ENCODE data around the gene HOXD9.

HOXD9 gene

DNA sequence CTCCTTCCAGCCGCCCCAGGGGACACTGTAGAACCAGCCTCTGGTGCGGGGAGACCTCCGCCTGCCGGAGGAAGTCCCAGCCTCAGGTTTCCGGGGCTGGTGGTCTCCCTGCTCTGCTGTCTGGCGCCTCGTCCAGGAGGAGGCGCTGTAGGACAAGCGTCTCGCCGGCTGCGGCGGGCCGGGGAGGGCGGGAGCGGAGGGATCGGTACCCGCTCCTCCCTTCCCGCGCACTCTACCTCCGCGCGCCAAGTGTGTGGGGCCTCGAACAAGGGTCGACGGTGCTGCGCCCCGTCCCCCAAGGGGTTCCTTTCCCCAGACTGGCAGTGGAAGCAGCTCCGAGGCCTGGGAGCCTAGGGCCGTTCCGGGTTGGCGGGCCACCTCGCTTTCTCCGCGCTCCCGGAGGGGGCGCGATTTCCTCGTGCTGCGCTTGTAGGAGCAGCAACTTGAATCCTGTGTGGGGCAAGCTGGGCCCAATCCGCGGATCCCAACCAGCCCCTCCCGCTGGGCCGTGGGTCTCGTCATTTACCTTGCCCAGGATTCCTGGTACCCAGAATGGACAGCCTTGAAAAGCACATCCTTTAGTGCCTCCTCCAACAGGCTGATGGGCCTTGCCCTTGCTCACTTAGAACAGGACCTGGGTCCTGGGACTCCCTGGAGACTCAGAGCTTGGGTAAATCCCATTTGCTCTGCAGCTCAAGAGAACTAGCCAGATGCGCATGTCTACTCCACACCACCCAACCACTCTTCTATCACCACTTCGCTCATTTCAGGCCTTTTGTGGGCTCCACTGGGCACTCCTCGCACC, 18.2 kb downstream of the HOXD9 start:
- peak; percentile 54 for DNase-seq

GRCh38 chr2:176142281-176142680, 19.8 kb downstream of the HOXD9 start:
- DNase-seq, result no peak

- no peak for DNase-seq
Observed at GRCh38 chr2:176145085-176145969, 22.8 kb downstream of the HOXD9 start.

DNA sequence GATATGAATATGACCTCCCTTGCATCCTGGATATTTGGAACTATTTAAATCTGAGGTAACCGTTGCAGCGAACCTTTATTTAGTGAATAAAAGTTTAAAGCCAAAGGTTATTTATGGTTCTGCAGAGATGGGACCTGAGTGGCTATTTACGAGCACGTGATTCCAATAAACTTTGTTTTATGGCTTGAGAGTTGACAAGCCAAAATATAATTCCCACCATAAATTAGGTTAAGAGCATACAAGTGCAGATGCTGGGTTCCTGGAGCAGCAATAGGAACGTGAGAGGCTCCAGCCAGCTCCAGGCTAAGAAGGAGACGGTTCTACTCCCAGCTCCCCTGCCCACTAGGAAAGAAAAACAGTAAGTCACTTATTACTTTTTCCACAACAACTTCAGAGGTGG, 23.6 kb downstream of the HOXD9 start:
- DNase-seq, result no peak

- no peak for DNase-seq
Observed at GRCh38 chr2:176146645-176147044, 24.1 kb downstream of the HOXD9 start.

DNA sequence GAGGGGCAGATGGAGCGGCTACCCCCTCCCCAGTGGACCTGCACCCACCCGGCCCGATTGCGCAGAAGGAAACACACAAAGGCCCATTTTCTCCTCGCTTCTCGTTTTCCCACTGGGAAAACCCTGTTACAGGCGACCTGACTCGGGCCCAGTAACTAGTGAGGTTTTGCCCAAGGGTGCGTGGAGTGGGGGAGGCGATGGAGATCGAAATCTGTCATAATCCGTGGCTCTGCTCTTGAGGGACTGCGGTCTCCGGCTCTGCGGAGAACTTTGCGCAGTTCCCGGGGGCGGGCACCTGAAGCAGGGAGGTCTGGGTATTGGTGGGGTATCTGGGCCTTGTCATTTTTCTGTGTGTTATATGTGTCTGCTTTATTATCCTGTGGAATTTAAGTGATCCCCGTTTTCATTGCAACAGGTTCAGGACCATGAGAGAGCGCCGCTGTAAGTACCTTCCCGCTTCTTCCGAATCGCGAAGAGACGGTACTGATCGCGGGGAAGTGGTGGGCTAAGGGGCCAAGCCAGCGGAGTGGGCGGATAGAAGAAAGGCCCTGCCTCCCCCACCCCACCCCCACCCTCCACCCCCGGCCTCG, 24.8 kb downstream of the HOXD9 start:
- no peak for DNase-seq

GRCh38 chr2:176147800-176148496, 25.4 kb downstream of the HOXD9 start:
- DNase-seq, result no peak

GRCh38 chr2:176148751-176149421, 26.4 kb downstream of the HOXD9 start:
- DNase-seq, result no peak

GRCh38 chr2:176149481-176149938, 27.0 kb downstream of the HOXD9 start:
- DNase-seq, result no peak

- no peak for DNase-seq
Observed at GRCh38 chr2:176149939-176150583, 27.5 kb downstream of the HOXD9 start.

GRCh38 chr2:176150584-176151441, 28.3 kb downstream of the HOXD9 start:
- DNase-seq, result no peak

- no peak for DNase-seq
Observed at GRCh38 chr2:176151442-176152287, 29.1 kb downstream of the HOXD9 start, which contains the start of gene HOXD4. TSS of gene HOXD4 (plus strand) at chr2:176151550. CDS start at chr2:176151634, 84 bp downstream.

GRCh38 chr2:176152350-176153181, 30.0 kb downstream of the HOXD9 start:
- DNase-seq, result no peak

GRCh38 chr2:176154576-176155252, 32.2 kb downstream of the HOXD9 start:
- no peak for DNase-seq

- no peak for DNase-seq
Observed at GRCh38 chr2:176155356-176156044, 33.0 kb downstream of the HOXD9 start.

GRCh38 chr2:176156301-176156806, 33.8 kb downstream of the HOXD9 start:
- DNase-seq, result no peak

DNA sequence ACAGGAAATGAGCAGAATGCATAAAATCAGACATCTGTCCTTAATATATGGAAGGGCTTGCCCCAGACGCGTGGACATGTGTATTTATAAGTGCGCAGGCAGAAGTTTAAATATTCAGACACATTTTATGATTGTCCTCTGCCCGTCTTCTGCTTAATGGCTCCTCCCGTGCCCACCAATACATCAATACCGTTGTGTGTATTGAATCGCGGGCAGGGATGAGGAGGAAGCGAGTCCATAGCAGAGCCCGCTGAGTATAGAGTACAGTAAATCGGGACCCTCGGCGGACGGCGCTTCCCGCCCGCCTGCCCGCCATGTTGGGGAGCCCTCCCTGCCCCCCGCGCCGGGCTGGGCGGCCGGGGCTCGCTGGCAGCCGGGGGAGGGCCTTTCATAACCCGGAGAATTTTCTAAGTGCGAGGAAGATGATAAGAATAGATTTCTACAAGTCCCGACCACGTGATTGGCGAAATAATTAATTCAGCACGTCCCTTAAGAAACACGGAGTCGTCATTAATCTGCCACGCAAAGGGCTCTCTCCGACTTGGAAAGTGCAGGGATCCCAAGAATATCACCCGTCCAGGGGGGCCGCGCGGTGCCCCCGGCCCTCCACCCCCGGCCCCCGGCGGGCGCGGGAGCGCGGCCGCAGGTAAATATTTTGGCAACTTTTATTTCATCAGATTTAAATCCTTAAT, 34.4 kb downstream of the HOXD9 start, which contains the start of gene HOXD3:
HOXD3 (plus strand) TSS at position 501 of the 692 bp plus-strand sequence. CDS start 11,808 bp downstream, outside the sequence.
- DNase-seq, result no peak
